ENCODE data around the gene MOSPD3.

Gene MOSPD3

GRCh38 chr7:100621554-100621953, 9.2 kb downstream of the MOSPD3 start:
- in situ Hi-C loops (cut with MboI; ENCODE audit: low sequenced_read_pairs), result no loop called here

GRCh38 chr7:100623951-100624824, 11.8 kb downstream of the MOSPD3 start:
- in situ Hi-C loops (cut with MboI; ENCODE audit: low sequenced_read_pairs), result no loop called here

DNA sequence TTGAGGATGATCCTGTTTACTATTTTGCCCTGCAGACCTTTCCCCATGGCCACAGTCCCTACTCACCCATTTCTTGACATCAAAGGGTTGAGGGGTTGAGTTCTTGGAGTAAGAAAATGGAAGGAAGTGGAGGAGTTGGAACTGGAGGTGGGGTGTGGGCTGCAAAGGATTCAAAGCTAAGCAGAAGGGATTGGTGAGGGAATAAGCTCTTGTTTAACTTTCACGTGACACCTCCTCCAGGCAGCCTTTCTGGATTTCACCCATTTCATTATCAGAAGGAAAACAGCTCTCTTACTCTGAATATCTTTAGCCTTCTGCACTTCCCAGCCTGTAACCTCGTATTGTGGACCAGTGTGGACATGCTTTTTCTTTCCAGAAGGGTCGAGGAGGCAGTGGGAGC, 13.7 kb downstream of the MOSPD3 start:
- in situ Hi-C loops (cut with MboI; ENCODE audit: low sequenced_read_pairs), result no loop called here

DNA sequence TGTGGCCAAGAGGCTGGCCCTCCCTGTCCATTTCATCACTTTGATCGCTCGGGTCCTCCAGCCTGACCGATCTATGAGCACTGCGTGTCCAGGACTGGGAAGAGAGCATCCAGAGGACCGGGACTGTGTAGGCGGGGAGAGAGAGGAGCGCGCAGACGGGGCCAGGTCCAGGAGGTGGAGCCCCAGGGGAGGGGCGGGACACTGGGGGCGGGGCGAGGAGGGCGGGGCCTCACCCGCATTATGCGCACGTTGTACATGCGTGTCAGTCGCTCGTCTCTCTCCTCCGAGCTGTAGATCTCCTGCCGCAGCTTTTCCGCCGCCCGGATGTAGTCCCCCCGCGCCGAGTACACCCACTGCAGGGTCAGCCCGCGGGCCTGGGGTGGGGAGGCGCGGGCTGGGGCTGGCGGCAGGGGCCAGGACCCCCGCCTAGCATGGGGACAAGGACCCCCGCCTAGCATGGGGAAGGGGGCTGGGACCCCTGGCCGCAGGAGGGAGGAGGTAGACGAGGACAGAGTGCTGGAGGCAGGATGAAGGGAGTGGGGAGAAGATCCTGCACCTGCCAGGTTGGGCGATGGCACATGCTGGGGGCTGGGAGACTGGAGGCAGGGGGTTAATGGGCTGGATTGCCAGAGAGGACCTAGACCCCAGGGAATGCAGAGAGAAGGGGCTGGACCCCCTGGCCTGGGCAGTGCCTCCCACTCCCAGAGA, 14.3 kb downstream of the MOSPD3 start:
- in situ Hi-C loops (cut with MboI; ENCODE audit: low sequenced_read_pairs), result no loop called here

DNA sequence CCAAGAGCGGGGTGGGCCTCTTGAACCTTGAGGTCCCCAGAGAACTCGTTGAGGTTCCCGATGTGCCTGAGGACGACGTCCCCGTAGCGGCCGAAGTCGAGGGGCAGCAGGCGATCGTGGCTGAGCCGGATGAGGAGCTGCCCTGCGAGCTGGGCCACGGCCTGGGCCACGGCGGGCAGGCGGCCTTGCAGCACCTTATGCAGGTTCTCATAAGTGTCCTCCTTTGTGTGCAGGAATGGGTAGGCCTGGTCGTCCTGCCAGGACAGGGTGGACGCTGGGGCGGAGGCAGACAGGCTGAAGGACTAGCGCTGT, 14.9 kb downstream of the MOSPD3 start:
- in situ Hi-C loops (cut with MboI; ENCODE audit: low sequenced_read_pairs), result no loop called here

GRCh38 chr7:100629117-100629716, 16.9 kb downstream of the MOSPD3 start:
- in situ Hi-C loops (cut with MboI; ENCODE audit: low sequenced_read_pairs), result no loop called here

- in situ Hi-C loops (cut with MboI; ENCODE audit: low sequenced_read_pairs), result no loop called here
Observed at GRCh38 chr7:100630066-100630465, 17.7 kb downstream of the MOSPD3 start.

DNA sequence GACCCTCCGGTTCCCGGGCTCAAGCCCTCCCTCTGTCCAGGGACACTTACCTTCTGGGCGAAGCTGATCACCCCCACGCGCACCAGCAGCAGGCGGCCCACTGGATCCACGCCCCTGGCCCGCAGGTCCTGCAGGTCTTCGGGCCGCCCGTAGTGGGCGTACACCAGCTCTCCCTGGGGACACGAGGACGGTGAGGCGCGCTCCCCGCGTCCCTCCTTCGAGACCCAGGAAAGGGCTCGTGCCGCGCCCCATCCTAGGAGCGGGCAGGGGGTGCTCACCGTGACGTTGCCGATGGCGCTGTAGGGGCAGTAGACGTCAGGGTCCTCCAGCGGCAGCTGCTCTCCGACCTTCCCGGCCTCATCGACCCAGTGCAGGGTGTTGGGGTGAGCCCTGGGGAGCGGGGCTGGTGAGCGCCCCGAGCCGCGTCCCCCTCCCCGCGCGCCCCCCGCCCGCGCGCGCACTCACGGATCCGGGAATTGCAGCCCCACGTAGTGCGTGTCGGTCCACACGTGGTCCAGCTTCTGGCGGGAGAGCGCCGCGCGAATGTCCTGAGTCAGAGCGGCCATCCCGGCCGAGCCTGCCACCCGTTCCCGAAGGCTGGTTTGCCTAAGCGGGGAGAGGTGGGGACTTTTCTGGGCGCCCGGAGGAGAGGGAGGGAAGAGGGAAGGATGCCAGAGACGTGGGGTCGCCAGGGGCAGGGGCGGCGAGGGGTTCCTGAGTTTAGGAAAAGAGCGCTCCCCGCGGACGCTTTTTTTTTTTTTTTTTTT, 20.8 kb downstream of the MOSPD3 start:
- in situ Hi-C loops (cut with MboI; ENCODE audit: low sequenced_read_pairs), result no loop called here

GRCh38 chr7:100639995-100640516, 27.7 kb downstream of the MOSPD3 start:
- in situ Hi-C loops (cut with MboI; ENCODE audit: low sequenced_read_pairs), result no loop called here

- in situ Hi-C loops (cut with MboI; ENCODE audit: low sequenced_read_pairs), result no loop called here
Observed at GRCh38 chr7:100640517-100641440, 28.4 kb downstream of the MOSPD3 start.

DNA sequence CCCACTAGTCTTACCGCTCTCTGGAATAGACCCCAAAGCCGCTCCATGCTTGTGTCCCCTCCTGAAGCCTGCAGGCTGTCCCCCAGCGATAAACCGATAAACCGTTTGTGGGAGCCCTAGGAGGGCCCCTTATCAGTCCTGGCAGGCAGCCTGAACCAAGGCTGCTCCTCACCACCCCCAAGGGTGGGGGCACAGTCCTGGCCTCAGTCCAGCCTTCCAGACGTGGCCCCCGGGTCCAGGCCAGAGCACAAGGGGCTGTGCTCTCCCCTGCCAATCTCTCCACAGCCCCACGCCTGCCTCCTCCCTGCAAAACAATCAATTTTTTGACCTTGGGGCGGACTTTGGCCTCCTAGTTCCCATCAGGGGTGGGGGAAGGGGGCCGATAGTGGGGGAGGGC, 29.1 kb downstream of the MOSPD3 start, which contains the start of gene TFR2:
TFR2 (minus strand) TSS at position 90 of the 397 bp plus-strand sequence; CDS start at position 47, 43 bp downstream.
- in situ Hi-C loops (cut with MboI; ENCODE audit: low sequenced_read_pairs), result no loop called here

- in situ Hi-C loops (cut with MboI; ENCODE audit: low sequenced_read_pairs), result no loop called here
Observed at GRCh38 chr7:100641860-100642533, 29.7 kb downstream of the MOSPD3 start.

DNA sequence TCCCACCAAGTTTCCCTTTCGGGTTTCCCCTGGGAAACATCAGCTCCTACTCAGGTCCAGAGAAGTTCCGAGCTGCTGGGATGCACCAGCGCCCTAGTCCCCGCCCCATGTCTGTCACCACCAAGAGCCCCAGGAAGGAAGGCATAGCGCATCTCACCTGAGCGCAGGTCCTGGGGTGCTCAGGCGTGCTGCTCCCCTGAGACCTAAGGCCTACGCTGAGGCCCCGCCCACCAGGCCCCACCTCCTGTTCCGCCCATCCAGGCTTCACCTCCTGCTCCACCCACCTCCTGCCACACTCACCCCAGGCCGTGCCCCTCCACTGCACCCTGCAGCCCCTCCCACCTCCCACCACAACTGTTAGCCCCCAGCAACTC, 30.2 kb downstream of the MOSPD3 start:
- in situ Hi-C loops (cut with MboI; ENCODE audit: low sequenced_read_pairs), result no loop called here

DNA sequence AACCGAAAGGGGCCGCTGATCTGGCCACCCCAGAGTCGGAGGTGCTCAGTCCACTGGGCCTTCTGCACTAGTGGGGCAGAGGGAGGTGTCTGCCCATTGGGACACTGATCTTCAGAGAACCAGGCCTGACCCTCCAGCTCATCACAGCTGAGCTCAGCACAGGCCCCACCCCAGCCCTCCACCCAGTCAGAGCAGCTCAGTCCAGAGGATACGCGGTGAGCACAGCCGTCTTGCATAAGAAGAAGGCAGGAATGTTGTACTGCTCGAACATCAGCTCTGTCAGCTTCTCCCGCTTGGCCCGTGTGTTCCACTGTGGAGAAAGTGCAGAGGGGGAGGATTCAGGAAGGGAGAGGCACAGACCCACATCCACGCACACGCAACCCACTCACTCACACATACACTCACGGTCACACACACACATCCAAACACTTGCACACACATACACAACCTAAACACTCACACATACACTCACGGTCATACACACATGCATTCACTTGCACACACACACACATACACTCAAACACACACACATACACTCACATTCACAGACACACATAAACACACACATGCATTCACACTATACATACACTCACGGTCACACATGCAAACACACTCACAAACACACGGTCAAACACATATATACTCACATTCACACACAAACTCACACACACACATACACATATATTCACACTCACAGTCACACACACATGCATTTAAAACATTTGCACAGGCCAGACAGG, 37.7 kb downstream of the MOSPD3 start:
- in situ Hi-C loops (cut with MboI; ENCODE audit: low sequenced_read_pairs), result no loop called here

DNA sequence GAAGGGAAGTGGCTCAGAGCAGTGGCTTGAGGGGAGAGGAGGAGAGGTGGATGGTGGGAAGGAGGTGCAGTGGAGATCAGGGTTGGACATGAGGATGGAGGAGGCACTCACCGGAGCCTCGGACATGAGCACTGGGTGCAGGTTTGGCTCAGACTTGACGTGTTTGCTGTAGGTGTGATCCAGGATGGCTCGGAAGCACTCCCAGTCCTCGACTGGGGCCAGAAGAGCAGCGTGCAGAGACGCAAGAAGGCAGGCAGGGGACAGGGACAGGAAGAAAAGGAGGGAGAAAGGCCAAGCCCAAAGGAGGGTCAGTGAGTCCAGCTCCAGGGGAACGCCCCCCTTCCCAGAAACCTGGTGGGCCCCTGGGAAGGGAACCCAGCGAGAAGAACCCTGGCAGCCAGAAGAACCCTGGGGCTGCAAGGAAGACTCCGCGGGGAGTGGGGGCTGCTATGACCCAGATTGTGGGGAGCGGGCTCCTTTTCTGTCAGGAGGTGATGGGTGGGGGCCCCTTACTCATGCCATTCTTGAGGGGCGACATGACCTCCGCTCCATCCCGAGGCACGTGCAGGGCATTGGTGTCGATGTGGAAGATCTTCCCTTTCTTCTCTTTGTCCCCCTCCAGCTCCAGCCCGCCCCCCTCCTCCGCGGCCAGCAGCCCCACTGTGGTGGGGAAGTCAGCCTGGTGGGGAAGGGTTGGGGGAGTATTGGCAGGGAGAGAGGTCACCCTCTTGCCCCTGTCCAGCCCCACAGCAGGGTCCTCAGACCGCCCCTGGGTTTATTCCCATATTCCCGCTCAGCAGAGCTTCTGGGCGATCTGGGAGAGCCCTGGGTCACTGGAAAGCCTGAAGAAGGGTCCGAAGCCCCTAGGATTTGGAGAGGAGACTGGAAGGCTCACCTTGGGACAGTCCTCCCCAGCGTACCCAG, 42.8 kb downstream of the MOSPD3 start:
- in situ Hi-C loops (cut with MboI; ENCODE audit: low sequenced_read_pairs), result no loop called here

- in situ Hi-C loops (cut with MboI; ENCODE audit: low sequenced_read_pairs), result no loop called here
Observed at GRCh38 chr7:100655908-100656674, 43.8 kb downstream of the MOSPD3 start, which contains the start of gene ACTL6B. TSS of gene ACTL6B (minus strand) at chr7:100656448. CDS start at chr7:100656354, 94 bp downstream.

Measured in hTERT RPE-1 (cell line).